HG03378 (cell line): ENCODE data around the gene DCTN3.
A peak's percentile ranks its signal among the peaks of the same experiment; 100 is the strongest.
"Not testable (repeated sequence)": the region's sequence is repeated elsewhere in the genome, so short reads cannot be mapped to it uniquely, and the experiment has no call there.

ENCODE experiments used
- ATAC-seq: cut with Tn5 transposase; IDR thresholded peaks from one replicate; pipeline ENCODE4 v1.9.1; 2021; ENCODE audit warnings: mild to moderate bottlenecking, moderate library complexity; ENCODE audit not compliant: unreplicated experiment

DCTN3 gene

GRCh38 chr9:34647651-34648050, 27.4 kb upstream of the DCTN3 start:
- no peak for ATAC-seq

GRCh38 chr9:34647084-34647403, 26.7 kb upstream of the DCTN3 start:
- ATAC-seq, result no peak

GRCh38 chr9:34646211-34647083, 26.2 kb upstream of the DCTN3 start, which contains the start of gene GALT:
Gene GALT (plus strand): TSS chr9:34646675. CDS start chr9:34646705, 30 bp downstream.
- peak; percentile 69 for ATAC-seq

GRCh38 chr9:34644766-34645314, 24.5 kb upstream of the DCTN3 start:
- no peak for ATAC-seq

GRCh38 chr9:34642679-34643078, 22.4 kb upstream of the DCTN3 start:
- no peak for ATAC-seq

- ATAC-seq, result not testable (repeated sequence)
Observed at GRCh38 chr9:34639322-34639721, 19.0 kb upstream of the DCTN3 start.

GRCh38 chr9:34638138-34638445, 17.8 kb upstream of the DCTN3 start:
- ATAC-seq, result no peak

GRCh38 chr9:34637356-34638137, 17.3 kb upstream of the DCTN3 start, which contains the start of gene SIGMAR1:
Gene SIGMAR1 (minus strand): TSS chr9:34637787. CDS start chr9:34637697, 90 bp downstream.
- peak; percentile 67 for ATAC-seq

GRCh38 chr9:34636791-34637355, 16.6 kb upstream of the DCTN3 start:
- ATAC-seq, result peak; percentile 14

- no peak for ATAC-seq
Observed at GRCh38 chr9:34635556-34635955, 15.3 kb upstream of the DCTN3 start.

GRCh38 chr9:34634551-34635248, 14.4 kb upstream of the DCTN3 start:
- ATAC-seq, result no peak

GRCh38 chr9:34633851-34634550, 13.7 kb upstream of the DCTN3 start:
- ATAC-seq, result peak; percentile 43

GRCh38 chr9:34633166-34633565, 12.9 kb upstream of the DCTN3 start:
- ATAC-seq, result no peak

GRCh38 chr9:34630402-34631154, 10.3 kb upstream of the DCTN3 start:
- ATAC-seq, result no peak

- no peak for ATAC-seq
Observed at GRCh38 chr9:34629491-34629808, 9.2 kb upstream of the DCTN3 start.

GRCh38 chr9:34628656-34629490, 8.6 kb upstream of the DCTN3 start, which contains the start of gene ARID3C:
Gene ARID3C (minus strand): TSS chr9:34629066. CDS start chr9:34628014, 1,052 bp downstream.
- no peak for ATAC-seq

- ATAC-seq, result no peak
Observed at GRCh38 chr9:34627716-34628655, 7.7 kb upstream of the DCTN3 start.

- ATAC-seq, result no peak
Observed at GRCh38 chr9:34625186-34625486, 4.8 kb upstream of the DCTN3 start.
